ENCODE data around the gene PTPRG.
"Not testable (repeated sequence)": the region's sequence is repeated elsewhere in the genome, so short reads cannot be mapped to it uniquely, and the experiment has no call there.

PTPRG gene

GRCh38 chr3:62011666-62012065 is 450.3 kb downstream of the PTPRG start:
- CTCF ChIA-PET: no interaction called here
- no peak overlapping the region for H3K27ac Mint-ChIP-seq
- no peak for DNase-seq
- no peaks in the 10 kb centered on the region for H3K4me1 Mint-ChIP-seq
- H3K9me3 Mint-ChIP-seq: no peaks in the 10 kb centered on the region
- H3K36me3 Mint-ChIP-seq: no peaks in the 10 kb centered on the region
- no peak overlapping the region for H3K4me3 Mint-ChIP-seq
- no peaks in the 10 kb centered on the region for H3K27me3 Mint-ChIP-seq

GRCh38 chr3:62013951-62014350 is 452.6 kb downstream of the PTPRG start:
- no peak overlapping the region for H3K4me3 Mint-ChIP-seq
- no peaks in the 10 kb centered on the region for H3K36me3 Mint-ChIP-seq
- H3K27ac Mint-ChIP-seq: no peak overlapping the region
- no peaks in the 10 kb centered on the region for H3K9me3 Mint-ChIP-seq
- CTCF ChIA-PET: no interaction called here
- no peaks in the 10 kb centered on the region for H3K27me3 Mint-ChIP-seq
- no peak for DNase-seq
- H3K4me1 Mint-ChIP-seq: no peaks in the 10 kb centered on the region

GRCh38 chr3:62015111-62015510 is 453.7 kb downstream of the PTPRG start:
- Mint-ChIP-seq H3K36me3 (no peaks in the 10 kb centered on the region), H3K27ac (no peak overlapping the region), H3K4me1 (no peaks in the 10 kb centered on the region), H3K4me3 (no peak overlapping the region), H3K9me3 (no peaks in the 10 kb centered on the region), H3K27me3 (no peaks in the 10 kb centered on the region)
- DNase-seq: no peak
- CTCF ChIA-PET: no interaction called here

- CTCF ChIA-PET: interaction anchor here (1.1 kb wide), 1 partner anchor 9 kb away, joined by 3 read pairs; no protein-coding TSS in a partner anchor
- no peak for DNase-seq
- no peaks in the 10 kb centered on the region for H3K4me1 Mint-ChIP-seq
- H3K4me3 Mint-ChIP-seq: no peak overlapping the region
- H3K27ac Mint-ChIP-seq: no peak overlapping the region
- no peaks in the 10 kb centered on the region for H3K9me3 Mint-ChIP-seq
- no peaks in the 10 kb centered on the region for H3K36me3 Mint-ChIP-seq
- no peaks in the 10 kb centered on the region for H3K27me3 Mint-ChIP-seq
Observed at GRCh38 chr3:62019906-62020305, 458.5 kb downstream of the PTPRG start.

GRCh38 chr3:62020706-62021105 is 459.3 kb downstream of the PTPRG start:
- no peak overlapping the region for H3K4me3 Mint-ChIP-seq
- no peak for DNase-seq
- no peaks in the 10 kb centered on the region for H3K36me3 Mint-ChIP-seq
- H3K4me1 Mint-ChIP-seq: no peaks in the 10 kb centered on the region
- CTCF ChIA-PET: interaction anchor here (1.1 kb wide), 1 partner anchor 8 kb away, joined by 3 read pairs; no protein-coding TSS in a partner anchor
- no peak overlapping the region for H3K27ac Mint-ChIP-seq
- no peaks in the 10 kb centered on the region for H3K27me3 Mint-ChIP-seq
- no peaks in the 10 kb centered on the region for H3K9me3 Mint-ChIP-seq

- DNase-seq: no peak
- no peaks in the 10 kb centered on the region for H3K4me1 Mint-ChIP-seq
- CTCF ChIA-PET: no interaction called here
- no peaks in the 10 kb centered on the region for H3K9me3 Mint-ChIP-seq
- H3K27ac Mint-ChIP-seq: no peak overlapping the region
- no peaks in the 10 kb centered on the region for H3K36me3 Mint-ChIP-seq
- H3K27me3 Mint-ChIP-seq: no peaks in the 10 kb centered on the region
- no peak overlapping the region for H3K4me3 Mint-ChIP-seq
Observed at GRCh38 chr3:62022312-62022711, 460.9 kb downstream of the PTPRG start.

- Mint-ChIP-seq H3K27ac (no peak overlapping the region), H3K27me3 (no peaks in the 10 kb centered on the region), H3K4me3 (no peak overlapping the region), H3K9me3 (no peaks in the 10 kb centered on the region), H3K4me1 (no peaks in the 10 kb centered on the region), H3K36me3 (no peaks in the 10 kb centered on the region)
- DNase-seq: no peak
- CTCF ChIA-PET: no interaction called here
Observed at GRCh38 chr3:62024882-62025281, 463.5 kb downstream of the PTPRG start.

- Mint-ChIP-seq H3K4me1 (no peaks in the 10 kb centered on the region), H3K27ac (no peak overlapping the region), H3K36me3 (no peaks in the 10 kb centered on the region), H3K4me3 (no peak overlapping the region), H3K9me3 (no peaks in the 10 kb centered on the region), H3K27me3 (no peaks in the 10 kb centered on the region)
- CTCF ChIA-PET: no interaction called here
- DNase-seq: no peak
Observed at GRCh38 chr3:62025913-62026312, 464.5 kb downstream of the PTPRG start.

GRCh38 chr3:62027241-62027640 is 465.9 kb downstream of the PTPRG start:
- H3K27me3 Mint-ChIP-seq: no peaks in the 10 kb centered on the region
- H3K9me3 Mint-ChIP-seq: no peaks in the 10 kb centered on the region
- H3K4me1 Mint-ChIP-seq: no peaks in the 10 kb centered on the region
- no peak overlapping the region for H3K27ac Mint-ChIP-seq
- H3K36me3 Mint-ChIP-seq: no peaks in the 10 kb centered on the region
- no peak overlapping the region for H3K4me3 Mint-ChIP-seq
- CTCF ChIA-PET: no interaction called here
- no peak for DNase-seq

- DNase-seq: no peak
- Mint-ChIP-seq H3K4me1 (no peaks in the 10 kb centered on the region), H3K4me3 (no peak overlapping the region), H3K36me3 (no peaks in the 10 kb centered on the region), H3K27ac (no peak overlapping the region), H3K9me3 (no peaks in the 10 kb centered on the region), H3K27me3 (no peaks in the 10 kb centered on the region)
- CTCF ChIA-PET: no interaction called here
Observed at GRCh38 chr3:62027796-62028195, 466.4 kb downstream of the PTPRG start.

- Mint-ChIP-seq H3K4me3 (no peak overlapping the region), H3K36me3 (no peaks in the 10 kb centered on the region), H3K4me1 (no peaks in the 10 kb centered on the region), H3K9me3 (no peaks in the 10 kb centered on the region), H3K27ac (no peak overlapping the region), H3K27me3 (no peaks in the 10 kb centered on the region)
- CTCF ChIA-PET: interaction anchor here (0.6 kb wide), 1 partner anchor 8 kb away, joined by 3 read pairs; no protein-coding TSS in a partner anchor
- no peak for DNase-seq
Observed at GRCh38 chr3:62028236-62028635, 466.9 kb downstream of the PTPRG start.

GRCh38 chr3:62032738-62033137 is 471.4 kb downstream of the PTPRG start:
- no peaks in the 10 kb centered on the region for H3K9me3 Mint-ChIP-seq
- DNase-seq: no peak
- no peaks in the 10 kb centered on the region for H3K4me1 Mint-ChIP-seq
- CTCF ChIA-PET: no interaction called here
- H3K36me3 Mint-ChIP-seq: no peaks in the 10 kb centered on the region
- H3K4me3 Mint-ChIP-seq: no peak overlapping the region
- no peaks in the 10 kb centered on the region for H3K27me3 Mint-ChIP-seq
- no peak overlapping the region for H3K27ac Mint-ChIP-seq

- no peak for DNase-seq
- no peaks in the 10 kb centered on the region for H3K9me3 Mint-ChIP-seq
- H3K4me1 Mint-ChIP-seq: no peaks in the 10 kb centered on the region
- CTCF ChIA-PET: no interaction called here
- H3K4me3 Mint-ChIP-seq: no peak overlapping the region
- no peaks in the 10 kb centered on the region for H3K27me3 Mint-ChIP-seq
- no peaks in the 10 kb centered on the region for H3K36me3 Mint-ChIP-seq
- H3K27ac Mint-ChIP-seq: no peak overlapping the region
Observed at GRCh38 chr3:62035402-62036057, 474.2 kb downstream of the PTPRG start.

- no peaks in the 10 kb centered on the region for H3K36me3 Mint-ChIP-seq
- H3K27ac Mint-ChIP-seq: no peak overlapping the region
- H3K27me3 Mint-ChIP-seq: no peaks in the 10 kb centered on the region
- DNase-seq: no peak
- peaks cover 2% of the 10 kb centered on the region for H3K9me3 Mint-ChIP-seq
- no peak overlapping the region for H3K4me3 Mint-ChIP-seq
- CTCF ChIA-PET: no interaction called here
- no peaks in the 10 kb centered on the region for H3K4me1 Mint-ChIP-seq
Observed at GRCh38 chr3:62036726-62037125, 475.4 kb downstream of the PTPRG start.

GRCh38 chr3:62038798-62039197 is 477.4 kb downstream of the PTPRG start:
- H3K4me3 Mint-ChIP-seq, H3K27ac Mint-ChIP-seq, H3K4me1 Mint-ChIP-seq, H3K9me3 Mint-ChIP-seq, H3K27me3 Mint-ChIP-seq, H3K36me3 Mint-ChIP-seq, CTCF ChIA-PET, DNase-seq: not testable (repeated sequence)

- CTCF ChIA-PET: no interaction called here
- no peak overlapping the region for H3K27ac Mint-ChIP-seq
- no peaks in the 10 kb centered on the region for H3K36me3 Mint-ChIP-seq
- no peak overlapping the region for H3K4me3 Mint-ChIP-seq
- no peaks in the 10 kb centered on the region for H3K27me3 Mint-ChIP-seq
- peaks cover 2% of the 10 kb centered on the region for H3K9me3 Mint-ChIP-seq
- H3K4me1 Mint-ChIP-seq: no peaks in the 10 kb centered on the region
- no peak for DNase-seq
Observed at GRCh38 chr3:62039586-62039985, 478.2 kb downstream of the PTPRG start.
